ENCODE data around the gene GSTM1.

The GSTM1 gene

GRCh38 chr1:109739738-109740614 is 52.4 kb downstream of the GSTM1 start:
- Histone ChIP-seq H3K36me3 (replicated peaks) (peaks cover 13% of the 10 kb centered on the region), H3K27me3 (replicated peaks) (no peaks in the 10 kb centered on the region), H3K4me3 (ENCODE audit: low read depth, low read length) (peak overlapping the region; percentile 72), H3K27ac (peak overlapping the region; percentile 31)
- TF ChIP-seq, protein P1, sequence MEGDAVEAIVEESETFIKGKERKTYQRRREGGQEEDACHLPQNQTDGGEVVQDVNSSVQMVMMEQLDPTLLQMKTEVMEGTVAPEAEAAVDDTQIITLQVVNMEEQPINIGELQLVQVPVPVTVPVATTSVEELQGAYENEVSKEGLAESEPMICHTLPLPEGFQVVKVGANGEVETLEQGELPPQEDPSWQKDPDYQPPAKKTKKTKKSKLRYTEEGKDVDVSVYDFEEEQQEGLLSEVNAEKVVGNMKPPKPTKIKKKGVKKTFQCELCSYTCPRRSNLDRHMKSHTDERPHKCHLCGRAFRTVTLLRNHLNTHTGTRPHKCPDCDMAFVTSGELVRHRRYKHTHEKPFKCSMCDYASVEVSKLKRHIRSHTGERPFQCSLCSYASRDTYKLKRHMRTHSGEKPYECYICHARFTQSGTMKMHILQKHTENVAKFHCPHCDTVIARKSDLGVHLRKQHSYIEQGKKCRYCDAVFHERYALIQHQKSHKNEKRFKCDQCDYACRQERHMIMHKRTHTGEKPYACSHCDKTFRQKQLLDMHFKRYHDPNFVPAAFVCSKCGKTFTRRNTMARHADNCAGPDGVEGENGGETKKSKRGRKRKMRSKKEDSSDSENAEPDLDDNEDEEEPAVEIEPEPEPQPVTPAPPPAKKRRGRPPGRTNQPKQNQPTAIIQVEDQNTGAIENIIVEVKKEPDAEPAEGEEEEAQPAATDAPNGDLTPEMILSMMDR (IDR thresholded peaks at IDR 0.05; ENCODE audit: low read depth, low read length, missing control alignments): no peak
- in situ Hi-C loops (cut with HindIII; ENCODE audit: low pct_ligation_motif_present, low sequenced_read_pairs): no loop called here
- peak; percentile 65 for DNase-seq

DNA sequence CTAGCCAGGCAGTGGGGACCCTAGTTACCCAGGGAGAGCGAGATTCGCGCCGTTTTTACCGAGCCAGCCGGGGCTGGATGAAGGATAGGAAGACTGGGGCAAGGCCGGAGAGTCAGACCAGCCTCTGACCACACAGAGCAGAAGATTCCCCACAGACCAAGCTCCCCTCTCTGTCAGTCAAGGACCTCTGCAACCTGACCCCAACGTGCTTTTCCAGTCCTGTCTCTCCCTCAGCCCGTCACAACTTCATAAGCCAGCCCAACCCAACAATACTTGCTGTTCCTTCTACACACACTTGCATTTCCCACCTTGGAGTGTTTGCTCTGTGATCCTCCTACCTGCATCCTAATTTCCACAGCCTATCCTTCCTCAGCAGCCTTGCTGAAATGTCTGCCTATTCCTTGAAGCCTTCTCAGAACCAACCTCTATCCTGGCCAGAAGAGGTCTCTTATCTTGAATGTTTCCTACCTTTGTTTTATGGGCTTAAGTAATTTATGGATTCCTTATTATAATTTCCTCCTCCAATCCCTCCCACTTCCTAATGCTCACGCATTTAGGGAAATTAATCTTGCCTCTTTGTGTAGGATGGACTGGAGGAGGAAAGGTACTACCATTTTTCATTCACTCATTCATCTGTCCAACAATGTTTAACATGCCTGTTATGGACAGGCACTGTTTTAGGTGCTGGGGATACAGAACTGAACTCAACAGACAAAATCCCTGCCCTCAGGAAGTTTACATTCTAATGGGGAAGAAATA is 53.2 kb downstream of the GSTM1 start, which contains the start of gene GSTM3:
Gene GSTM3 (minus strand): TSS at position 424 of the 759 bp plus-strand sequence. CDS start 751 bp downstream, outside the sequence.
- H3K4me3 ChIP-seq (ENCODE audit: low read depth, low read length): peak within 1 kb of the TSS; percentile 72
- H3K27ac ChIP-seq: peak within 1 kb of the TSS; percentile 31
- TF ChIP-seq, protein P1 (IDR thresholded peaks at IDR 0.05; ENCODE audit: low read depth, low read length, missing control alignments): no peak
- H3K27me3 ChIP-seq (replicated peaks): no peaks in the 10 kb centered on the region
- in situ Hi-C loops (cut with HindIII; ENCODE audit: low pct_ligation_motif_present, low sequenced_read_pairs): no loop called here
- peaks cover 13% of the 10 kb centered on the region for H3K36me3 ChIP-seq (replicated peaks)
- no peak for DNase-seq

All from brain microvascular endothelial cell (primary cell).